GF-D8 (cell line): ENCODE results near the gene KRTAP10-7.
"Not testable (repeated sequence)": the region's sequence is repeated elsewhere in the genome, so short reads cannot be mapped to it uniquely, and the experiment has no call there.

Experiments
- DNase-seq: peaks from one replicate; lab custom pipeline; 2025; lab: John Stamatoyannopoulos, UW

Gene KRTAP10-7

GRCh38 chr21:44571844-44572782, 28.3 kb upstream of the KRTAP10-7 start:
- DNase-seq, result no peak

- no peak for DNase-seq
Measured at GRCh38 chr21:44572959-44573583, 27.3 kb upstream of the KRTAP10-7 start.

DNA sequence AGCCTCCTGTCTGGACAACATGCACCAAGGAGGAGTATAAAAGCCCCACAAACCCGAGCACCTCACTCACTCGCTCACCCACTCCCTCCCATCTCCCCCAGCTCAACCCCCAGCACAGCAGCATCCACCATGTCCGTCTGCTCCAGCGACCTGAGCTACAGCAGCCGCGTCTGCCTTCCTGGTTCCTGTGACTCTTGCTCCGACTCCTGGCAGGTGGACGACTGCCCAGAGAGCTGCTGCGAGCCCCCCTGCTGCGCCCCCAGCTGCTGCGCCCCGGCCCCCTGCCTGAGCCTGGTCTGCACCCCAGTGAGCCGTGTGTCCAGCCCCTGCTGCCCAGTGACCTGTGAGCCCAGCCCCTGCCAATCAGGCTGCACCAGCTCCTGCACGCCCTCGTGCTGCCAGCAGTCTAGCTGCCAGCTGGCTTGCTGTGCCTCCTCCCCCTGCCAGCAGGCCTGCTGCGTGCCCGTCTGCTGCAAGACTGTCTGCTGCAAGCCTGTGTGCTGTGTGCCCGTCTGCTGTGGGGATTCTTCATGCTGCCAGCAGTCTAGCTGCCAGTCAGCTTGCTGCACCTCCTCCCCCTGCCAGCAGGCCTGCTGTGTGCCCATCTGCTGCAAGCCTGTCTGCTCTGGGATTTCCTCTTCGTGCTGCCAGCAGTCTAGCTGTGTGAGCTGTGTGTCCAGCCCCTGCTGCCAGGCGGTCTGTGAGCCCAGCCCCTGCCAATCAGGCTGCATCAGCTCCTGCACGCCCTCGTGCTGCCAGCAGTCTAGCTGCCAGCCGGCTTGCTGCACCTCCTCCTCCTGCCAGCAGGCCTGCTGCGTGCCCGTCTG, 26.6 kb upstream of the KRTAP10-7 start, which contains the start of gene KRTAP10-4:
Gene KRTAP10-4 (plus strand): TSS at position 100 of the 827 bp plus-strand sequence. CDS start 30 bp downstream, at position 130.
- not testable (repeated sequence) for DNase-seq

GRCh38 chr21:44574457-44575306, 25.7 kb upstream of the KRTAP10-7 start:
- DNase-seq, result no peak

- DNase-seq, result no peak
Measured at GRCh38 chr21:44575307-44576024, 24.9 kb upstream of the KRTAP10-7 start.

GRCh38 chr21:44576025-44576420, 24.4 kb upstream of the KRTAP10-7 start:
- DNase-seq, result no peak

DNA sequence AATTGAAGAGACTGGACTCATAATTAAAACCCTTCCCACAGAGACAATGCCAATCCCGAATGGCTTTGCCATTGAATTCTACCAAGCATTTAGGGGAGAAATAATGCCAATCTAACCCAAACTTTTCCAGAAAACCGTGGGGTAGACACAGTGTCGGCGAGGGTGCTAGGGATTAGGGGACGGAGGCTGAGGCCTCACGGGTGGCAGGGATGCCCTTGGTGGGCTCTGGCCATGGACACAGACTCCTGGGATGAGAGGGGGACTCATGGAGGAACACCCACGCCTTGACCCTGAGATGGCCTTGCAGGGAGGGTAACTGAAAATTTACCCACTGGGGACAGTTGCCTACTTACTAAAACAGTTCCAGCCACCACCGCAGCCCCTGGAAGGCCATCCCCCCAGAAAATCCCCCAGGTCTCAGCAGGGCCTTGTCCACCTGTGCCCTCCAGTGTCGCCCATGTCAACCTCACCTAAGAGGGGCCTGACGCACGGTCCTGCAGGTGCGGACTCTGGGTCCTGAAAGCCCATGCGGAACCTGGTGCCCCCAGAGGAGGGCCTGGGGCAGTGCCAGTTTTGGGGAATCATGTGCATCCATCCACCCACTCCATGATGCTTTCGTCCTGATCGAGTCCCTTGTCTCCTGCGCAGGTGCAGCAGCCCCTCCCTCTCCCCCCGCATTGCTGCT, 21.9 kb upstream of the KRTAP10-7 start:
- no peak for DNase-seq

DNA sequence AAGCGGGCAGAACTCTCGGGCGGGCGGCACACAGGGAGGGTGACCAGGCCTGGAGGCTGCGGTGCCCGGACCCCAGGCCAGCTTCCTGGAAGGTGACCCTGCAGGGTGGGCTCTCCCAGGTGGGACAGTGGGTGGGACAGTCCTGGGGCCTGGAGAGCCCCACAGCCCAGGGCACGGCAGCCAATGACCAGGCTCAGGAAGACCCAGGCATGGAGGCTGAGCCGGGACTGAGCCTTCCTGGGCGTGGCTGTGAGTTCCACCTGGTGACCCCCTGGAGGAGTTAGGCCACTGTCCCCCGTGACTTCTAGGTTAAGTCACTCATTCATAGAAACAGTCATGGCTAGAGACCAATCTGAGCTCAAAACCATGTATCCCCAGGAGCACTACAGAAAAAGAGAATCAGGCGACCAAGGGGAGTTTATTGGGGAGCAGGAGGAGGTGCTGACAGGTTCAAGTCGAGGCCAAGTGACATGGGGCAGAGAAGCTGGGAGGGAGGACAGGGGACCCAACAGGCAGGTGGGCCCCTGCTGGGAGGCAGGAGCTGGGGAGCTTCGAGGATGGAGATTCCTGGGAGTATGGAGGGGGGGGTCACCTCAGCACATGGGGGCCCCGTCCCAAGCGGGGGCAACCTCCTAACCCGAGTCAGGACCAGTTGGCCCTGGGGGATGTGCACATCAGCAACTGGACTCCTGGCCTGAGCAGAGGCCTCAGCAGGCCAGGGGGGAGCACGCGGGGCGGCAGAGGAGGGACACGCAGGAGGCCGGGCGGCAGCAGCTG, 21.2 kb upstream of the KRTAP10-7 start:
- DNase-seq, result no peak

- no peak for DNase-seq
Measured at GRCh38 chr21:44579833-44580144, 20.6 kb upstream of the KRTAP10-7 start.

DNA sequence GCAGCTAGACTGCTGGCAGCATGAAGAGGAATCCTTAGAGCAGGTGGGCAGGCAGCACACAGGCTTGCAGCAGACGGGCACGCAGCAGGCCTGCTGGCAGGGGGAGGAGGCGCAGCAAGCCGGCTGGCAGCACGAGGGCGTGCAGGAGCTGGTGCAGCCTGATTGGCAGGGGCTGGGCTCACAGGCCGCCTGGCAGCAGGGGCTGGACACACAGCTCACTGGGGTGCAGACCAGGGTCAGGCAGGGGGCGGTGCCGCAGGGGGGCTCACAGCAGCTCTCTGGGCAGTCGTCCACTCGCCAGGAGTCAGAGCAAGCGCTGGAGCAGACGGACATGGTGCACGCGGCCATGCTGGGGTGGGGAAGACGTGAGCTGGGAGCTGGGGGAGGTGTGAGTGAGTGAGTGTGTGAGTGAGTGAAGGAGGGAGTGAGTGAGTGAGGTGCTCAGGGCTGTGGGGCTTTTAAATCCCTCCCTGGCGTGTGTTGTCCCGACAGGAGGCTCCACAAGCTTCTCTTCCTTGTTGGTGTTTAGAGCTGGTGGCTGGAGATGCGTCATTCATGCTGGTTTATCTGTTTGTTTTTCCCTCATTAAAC, 20.1 kb upstream of the KRTAP10-7 start, which contains the start of gene KRTAP10-5:
Gene KRTAP10-5 (minus strand): TSS at position 374 of the 591 bp plus-strand sequence. CDS start 26 bp downstream, at position 348.
- DNase-seq, result not testable (repeated sequence)

DNA sequence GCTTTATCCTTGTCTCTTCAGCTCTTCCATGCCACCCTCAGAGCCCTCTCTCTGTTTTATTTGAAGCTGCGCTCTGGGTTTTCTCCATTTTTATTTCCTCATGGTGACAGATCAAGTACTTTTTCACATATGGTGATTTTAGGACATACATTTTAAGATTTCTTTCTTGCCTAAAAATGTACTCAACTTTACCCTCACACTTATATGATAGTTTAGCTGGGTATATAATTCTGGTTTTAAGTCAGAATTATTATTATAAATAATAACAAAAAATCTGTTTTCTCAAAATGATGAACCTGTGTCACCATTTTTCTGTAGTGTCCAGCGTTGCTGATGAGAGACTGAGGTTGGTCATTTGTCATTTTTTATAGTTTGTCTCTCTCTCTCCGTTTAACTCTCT, 19.2 kb upstream of the KRTAP10-7 start:
- DNase-seq, result no peak

GRCh38 chr21:44582055-44582454, 18.3 kb upstream of the KRTAP10-7 start:
- no peak for DNase-seq

DNA sequence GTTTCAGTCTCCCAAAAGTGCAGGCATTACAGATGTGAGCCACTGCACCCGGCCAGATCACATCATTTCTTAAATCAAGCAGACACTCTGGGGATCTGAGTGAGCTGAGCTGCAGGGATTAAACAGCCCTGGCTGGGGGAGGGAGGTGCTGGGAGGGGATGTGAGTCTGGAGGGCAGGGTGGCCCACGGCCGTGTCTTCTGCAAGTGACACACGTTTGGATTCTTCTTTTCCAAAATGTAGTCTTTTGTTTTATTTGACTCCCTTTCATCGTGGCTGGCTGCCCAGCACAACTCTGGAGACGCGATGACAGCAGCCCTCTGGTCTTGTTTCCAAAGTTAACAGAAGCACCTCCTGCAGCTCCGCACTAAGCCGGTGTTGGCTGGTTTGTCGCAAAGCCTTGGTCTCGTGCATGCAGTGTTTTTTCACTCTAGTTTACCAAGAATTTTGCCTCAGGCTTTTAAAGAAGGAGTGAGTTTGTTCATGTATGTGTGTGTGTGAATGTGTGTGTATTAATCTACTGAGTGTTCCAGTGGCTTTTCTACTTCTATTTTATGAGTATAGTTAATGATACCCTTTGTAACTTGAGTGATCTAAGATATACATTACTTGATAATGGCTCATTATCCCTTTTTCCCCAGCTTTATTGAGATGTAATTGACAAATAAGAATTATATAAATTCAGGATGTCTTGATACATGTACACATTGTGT, 17.2 kb upstream of the KRTAP10-7 start:
- DNase-seq, result no peak

- no peak for DNase-seq
Measured at GRCh38 chr21:44583800-44584147, 16.6 kb upstream of the KRTAP10-7 start.

DNA sequence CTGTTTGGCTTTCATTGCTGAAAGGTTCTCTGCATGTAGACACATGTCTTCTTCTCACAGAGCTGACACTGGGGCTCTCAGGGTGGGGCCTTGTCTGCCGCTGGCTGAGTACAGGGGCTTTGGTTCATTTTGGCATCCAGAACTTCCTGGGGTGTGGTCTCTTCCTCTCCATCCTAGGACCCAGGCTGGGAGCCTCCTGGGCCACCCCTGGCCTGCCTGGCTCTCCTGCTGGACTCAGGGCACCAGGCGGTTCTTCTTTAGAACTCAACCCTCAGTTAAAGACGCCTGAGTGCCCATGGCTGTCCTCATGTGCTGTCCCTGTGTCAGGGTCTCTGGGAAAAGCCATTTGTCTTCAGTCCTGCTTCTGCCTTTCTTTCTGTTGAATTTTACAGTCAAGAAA, 14.5 kb upstream of the KRTAP10-7 start:
- DNase-seq, result no peak

DNA sequence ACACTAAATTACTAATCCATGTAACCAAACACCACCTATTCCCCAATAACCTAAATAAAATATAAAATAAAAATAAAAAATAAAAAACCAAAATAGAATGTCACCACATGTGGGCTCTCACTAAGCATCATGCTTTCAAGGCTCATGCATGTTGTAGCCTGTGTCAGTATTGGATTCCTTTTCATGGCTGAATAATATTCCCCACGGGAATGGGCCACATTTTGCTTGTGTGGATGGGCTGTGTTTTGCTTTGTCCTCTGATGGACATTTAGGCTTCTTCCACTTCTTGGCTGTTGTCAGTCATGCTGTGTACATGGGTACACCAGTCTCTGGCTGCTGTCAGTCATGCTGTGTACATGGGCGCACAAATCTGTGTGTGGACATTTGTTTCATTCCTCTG, 11.3 kb upstream of the KRTAP10-7 start:
- DNase-seq, result no peak

DNA sequence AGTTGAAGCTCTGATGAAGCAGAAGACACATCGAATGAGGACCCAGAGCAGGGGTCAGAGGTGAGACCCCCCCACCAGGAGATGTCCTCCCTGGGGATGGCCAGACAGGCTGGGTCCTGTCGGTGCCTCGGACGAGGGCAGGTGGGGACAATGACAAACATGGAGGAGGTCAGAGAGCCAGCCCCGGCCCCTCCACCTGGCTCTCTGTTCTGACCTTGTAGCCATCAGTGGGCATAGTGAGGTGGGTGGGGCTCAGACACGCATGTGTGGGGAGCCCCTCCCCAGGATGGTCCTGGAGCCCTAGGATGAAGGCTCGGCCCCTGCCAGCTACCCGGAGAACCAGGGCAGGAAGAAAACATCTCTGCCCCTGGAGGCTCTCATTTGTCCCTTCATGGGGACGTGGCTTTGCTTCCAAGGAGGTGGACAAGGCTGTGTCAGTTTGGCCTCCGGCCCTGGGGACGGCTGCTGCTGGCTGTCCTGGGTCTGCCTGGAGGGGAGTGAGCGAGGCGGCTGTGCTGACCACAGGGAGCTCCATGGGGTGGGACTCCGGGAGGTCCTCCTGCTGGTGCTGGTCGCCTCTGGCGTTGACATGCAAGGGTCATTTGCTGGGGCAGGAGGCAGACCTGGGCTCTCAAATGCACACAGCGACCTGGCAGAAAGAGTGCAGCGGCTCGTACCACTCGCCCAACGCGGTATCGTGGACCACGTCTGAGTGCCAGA, 10.7 kb upstream of the KRTAP10-7 start:
- DNase-seq, result no peak

- no peak for DNase-seq
Measured at GRCh38 chr21:44590311-44590721, 10.1 kb upstream of the KRTAP10-7 start.
